NCI-H1417 treated with DMSO at 0.1 percent for 48 hours (cell line): Measurements from ENCODE around the gene DOCK3.
"Not testable (repeated sequence)": the region's sequence is repeated elsewhere in the genome, so short reads cannot be mapped to it uniquely, and the experiment has no call there.

Source experiments
- DNase-seq: peaks from one replicate; lab custom pipeline; 2025; lab: John Stamatoyannopoulos, UW

The DOCK3 gene

GRCh38 chr3:50650018-50650417 is 24.7 kb upstream of the DOCK3 start:
- DNase-seq = no peak

- DNase-seq = no peak
These were observed 23.3 kb upstream of the DOCK3 start for GRCh38 chr3:50651445-50651844.

- DNase-seq = no peak
These were observed 22.7 kb upstream of the DOCK3 start for GRCh38 chr3:50651920-50652529.

DNA sequence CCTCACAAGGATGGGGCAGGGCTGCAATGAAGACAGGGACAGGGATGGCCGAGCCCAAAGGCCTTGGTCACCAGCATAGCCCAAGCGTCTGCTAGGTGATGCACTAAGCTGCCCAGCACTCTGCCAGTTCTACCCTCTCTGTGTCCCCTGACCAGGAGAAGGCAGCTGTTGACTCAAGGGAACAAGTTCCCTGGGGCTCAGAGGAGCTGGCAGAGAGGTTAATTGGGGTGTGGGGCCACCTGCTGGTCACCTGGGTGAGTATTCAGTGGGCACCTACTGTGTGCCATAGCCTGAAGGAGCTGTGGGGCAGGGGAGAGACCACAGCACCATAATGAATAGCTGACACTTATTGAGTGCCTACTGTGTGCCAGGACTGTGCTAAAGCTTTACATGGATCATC is 22.0 kb upstream of the DOCK3 start:
- no peak for DNase-seq

- no peak for DNase-seq
These were observed 20.7 kb upstream of the DOCK3 start for GRCh38 chr3:50653937-50654595.

- DNase-seq = no peak
These were observed 19.5 kb upstream of the DOCK3 start for GRCh38 chr3:50655009-50655830.

DNA sequence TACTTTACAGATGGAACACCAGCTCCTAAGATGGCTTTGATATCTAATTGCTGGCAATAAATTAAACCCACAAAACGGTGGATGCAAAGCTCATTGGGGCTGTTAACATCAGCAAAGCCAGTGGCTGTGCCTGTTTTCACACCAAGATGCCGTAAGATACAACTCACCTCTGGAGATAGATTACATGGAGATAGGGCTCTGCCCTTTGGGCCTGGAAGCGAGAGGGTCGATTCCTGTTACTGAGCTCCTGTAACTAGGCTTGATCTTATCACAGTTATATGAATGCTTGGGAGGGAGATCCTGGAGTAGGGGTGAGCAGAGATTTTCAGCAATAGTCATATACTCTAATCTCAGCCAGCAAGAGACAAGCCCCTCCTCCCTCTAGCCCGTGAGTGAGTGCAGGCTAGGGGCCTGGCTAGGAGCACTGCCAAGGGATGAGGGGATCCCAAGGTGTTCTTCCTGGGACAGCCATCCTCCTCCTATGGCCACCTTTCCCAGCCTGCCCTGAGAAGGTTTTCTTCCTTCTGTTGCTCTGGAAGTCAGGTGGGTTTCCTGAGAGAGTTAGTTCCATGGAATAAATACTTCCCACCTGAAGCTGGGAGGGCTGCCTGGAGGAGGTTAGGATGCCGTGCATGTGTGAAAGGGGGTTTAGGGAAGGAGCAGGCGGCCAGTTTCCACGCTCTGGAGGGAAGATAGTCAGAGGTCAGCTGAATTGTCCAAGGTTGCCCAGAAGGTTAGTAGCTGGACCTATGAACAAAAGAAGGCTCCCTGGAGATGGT is 18.1 kb upstream of the DOCK3 start:
- no peak for DNase-seq

GRCh38 chr3:50657407-50657806 is 17.3 kb upstream of the DOCK3 start:
- DNase-seq = no peak

DNA sequence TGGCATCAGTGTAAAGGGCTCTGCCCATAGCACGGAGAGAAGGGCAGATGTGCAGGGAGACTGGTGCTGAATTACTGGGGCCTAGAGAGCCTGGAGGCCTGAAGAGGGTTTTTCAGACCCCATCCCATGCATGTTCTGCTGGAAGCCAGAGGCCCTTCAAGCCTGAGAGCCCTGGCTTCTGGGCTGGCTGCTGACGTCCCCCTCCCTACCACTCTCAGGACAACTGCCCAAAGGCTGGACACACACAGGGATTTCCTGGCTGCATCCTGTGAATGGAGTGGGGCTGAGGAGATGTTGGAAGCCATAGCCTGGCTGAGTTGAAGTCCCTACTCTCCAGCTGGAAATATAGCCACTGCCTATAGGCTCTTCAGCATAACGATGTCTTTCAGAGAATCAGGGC is 16.9 kb upstream of the DOCK3 start:
- no peak for DNase-seq

DNA sequence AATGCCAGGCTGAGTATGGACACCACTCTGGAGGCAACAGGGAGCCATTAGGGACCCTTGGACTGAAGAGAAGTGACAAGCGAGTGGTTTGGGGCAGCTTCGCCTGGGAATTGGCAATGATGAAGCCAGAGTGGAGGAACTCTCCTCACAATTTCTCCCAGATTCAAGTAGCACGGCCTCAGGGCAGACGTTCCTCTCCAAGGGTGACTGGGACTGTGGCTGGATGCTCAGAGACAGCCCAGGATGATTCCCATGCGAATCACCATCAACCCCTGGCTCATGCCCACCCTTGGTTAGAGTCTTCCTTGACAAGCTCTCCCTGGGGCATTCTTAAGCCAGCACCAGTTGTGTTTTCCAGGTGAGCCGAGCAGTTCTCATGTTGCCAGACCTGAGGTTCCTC is 16.3 kb upstream of the DOCK3 start:
- no peak for DNase-seq

- DNase-seq = no peak
These were observed 15.9 kb upstream of the DOCK3 start for GRCh38 chr3:50658831-50659230.

DNA sequence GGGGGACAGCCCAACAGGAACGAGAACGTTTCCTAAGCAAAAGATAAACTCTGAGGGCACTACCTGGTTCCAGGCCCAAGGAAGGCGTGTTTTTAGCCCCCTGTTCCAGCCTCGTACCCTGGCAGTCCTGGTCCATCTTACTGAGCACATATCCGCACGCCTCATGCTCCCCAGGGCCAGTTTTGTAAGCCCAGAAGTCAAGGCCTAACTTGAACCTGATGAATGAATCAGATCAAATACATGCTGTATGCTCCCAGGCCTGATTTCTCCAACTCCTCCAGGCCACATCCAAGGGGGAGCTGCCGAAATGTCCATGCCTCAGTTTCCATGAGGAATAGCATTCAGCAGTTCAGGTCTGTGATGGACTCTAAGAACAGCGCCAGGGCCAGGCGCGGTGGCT is 14.3 kb upstream of the DOCK3 start:
- no peak for DNase-seq

DNA sequence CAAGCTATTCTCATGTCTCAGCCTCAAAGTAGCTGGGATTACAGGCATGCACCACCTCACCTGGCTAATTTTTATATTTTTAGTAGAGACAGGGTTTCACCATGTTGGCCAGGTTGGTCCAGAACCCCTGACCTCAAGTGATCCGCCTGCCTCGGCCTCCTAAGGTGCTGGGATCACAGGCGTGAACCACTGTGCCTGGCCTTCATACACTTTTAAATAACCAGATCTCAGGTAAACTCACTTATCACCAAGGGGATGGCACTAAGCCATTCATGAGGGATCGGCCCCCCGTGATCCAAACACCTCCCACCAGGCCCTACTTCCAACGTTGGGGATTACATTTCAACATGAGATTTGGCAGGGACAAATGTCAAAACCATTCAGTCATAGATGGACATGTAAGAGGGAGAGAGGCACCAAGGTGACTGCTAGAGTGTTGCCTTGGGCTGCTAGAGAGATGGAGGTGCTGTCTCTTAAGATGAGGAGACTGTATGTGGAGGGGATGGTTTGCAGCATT is 13.3 kb upstream of the DOCK3 start:
- no peak for DNase-seq

DNA sequence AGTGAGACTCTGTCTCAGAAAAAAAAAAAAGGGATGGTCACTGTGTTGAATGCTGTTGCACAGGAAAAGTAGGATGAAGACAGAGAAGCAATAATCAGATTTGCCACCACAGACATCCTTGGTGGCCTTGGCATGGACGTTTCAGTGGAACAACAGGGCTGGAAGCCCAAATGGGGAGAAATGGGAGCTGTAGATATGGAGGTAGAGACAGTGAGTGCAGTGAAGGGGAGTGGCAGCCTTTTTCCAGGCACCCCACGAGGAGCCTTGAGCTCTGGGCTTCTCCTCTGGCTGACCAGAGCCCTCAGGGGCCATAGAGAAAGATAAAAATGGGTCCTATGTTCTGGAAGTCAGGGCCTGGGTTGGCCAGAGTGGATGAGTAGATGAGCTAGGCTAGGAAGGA is 12.3 kb upstream of the DOCK3 start:
- no peak for DNase-seq

GRCh38 chr3:50665081-50665840 is 9.5 kb upstream of the DOCK3 start:
- DNase-seq = no peak

DNA sequence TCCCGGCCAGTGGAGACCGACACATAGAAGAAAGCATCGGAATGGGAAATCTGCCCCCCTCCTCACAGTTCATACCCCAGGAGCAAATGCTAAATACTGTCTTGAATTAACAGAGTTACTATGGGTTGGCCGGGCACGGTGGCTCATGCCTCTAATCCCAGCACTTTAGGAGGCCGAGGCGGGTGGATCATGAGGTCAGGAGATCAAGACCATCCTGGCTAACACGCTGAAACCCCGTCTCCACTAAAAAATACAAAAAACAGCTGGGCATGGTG is 8.9 kb upstream of the DOCK3 start:
- not testable (repeated sequence) for DNase-seq

- DNase-seq = no peak
These were observed 7.9 kb upstream of the DOCK3 start for GRCh38 chr3:50666837-50667236.

- DNase-seq = no peak
These were observed 3.4 kb upstream of the DOCK3 start for GRCh38 chr3:50671331-50671730.

DNA sequence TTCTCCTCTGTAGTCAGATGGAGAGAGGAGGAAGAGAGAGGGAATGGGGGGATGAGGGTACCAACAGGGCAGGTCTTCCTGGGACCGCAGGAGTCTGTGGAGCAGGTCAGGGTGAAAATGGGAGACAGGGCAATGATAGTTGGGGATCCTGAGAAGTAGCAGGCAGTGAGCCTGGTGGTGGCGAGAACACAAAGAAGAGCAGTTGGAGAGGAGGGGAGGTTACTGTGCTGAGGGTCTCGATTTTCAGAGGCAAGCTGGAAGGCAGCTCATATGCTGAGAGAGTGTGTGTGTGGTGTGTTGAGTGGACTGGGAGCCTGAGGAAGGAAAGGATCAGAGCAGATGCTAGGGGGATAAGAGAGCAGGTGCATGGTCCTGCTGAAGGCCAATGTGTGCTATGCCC is 2.1 kb upstream of the DOCK3 start:
- no peak for DNase-seq

GRCh38 chr3:50673931-50674330 is 796 bp upstream of the DOCK3 start:
- DNase-seq = no peak

DNA sequence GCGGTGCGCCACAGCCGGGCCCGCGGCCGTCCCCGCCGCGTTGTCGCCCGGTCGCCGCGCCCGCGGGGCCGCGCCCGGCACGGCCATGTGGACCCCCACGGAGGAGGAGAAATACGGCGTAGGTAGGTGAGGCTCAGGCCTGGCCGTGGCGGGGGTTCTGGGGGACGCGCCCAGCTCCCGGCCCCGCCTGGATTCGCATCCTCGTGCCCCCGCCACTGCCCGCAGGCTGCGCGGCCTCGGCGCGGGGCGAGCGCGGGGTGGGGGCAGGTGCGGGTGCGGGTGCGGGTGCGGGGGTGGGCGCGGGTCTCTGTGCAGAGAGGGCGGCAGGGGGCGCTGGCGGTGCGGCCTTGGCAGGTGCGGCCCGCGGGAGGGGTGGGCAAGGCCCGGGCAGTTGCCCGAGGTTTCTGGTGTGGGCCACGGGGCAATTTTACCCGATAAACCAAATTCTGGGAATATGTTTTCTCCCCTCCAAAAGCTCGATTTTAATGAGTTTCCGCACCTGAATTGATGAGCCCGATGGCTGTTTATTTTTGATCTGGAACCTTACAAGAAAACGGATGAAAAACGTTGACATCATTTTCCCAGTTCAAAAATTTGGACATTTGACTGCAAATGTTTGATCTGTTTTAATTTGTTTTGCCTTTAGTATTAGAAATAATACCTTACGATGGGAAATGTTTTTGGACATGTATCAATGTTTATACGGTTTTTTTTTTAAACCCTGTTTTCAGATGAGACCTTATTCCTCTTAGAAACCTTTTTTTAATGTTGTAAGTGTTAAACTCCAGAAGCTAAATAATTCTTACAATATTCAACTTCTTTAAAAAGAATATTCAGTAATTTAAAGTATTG is 678 bp downstream of the DOCK3 start:
- DNase-seq = no peak
